NCI-H226 (cell line): ENCODE results near the gene MUSK.
"Not testable (repeated sequence)": the region's sequence is repeated elsewhere in the genome, so short reads cannot be mapped to it uniquely, and the experiment has no call there.

ENCODE experiments used
- DNase-seq: peaks from one replicate; pipeline ENCODE4 v3.0.0-alpha.2; 2015

MUSK gene

GRCh38 chr9:110812886-110813285 lies 144.3 kb downstream of the MUSK start:
- no peak for DNase-seq

- DNase-seq = peak; percentile 99
These were observed 145.6 kb downstream of the MUSK start for GRCh38 chr9:110814159-110814558.

- no peak for DNase-seq
These were observed 146.8 kb downstream of the MUSK start for GRCh38 chr9:110815361-110815760.

GRCh38 chr9:110820381-110820780 lies 151.8 kb downstream of the MUSK start:
- no peak for DNase-seq

- no peak for DNase-seq
These were observed 152.5 kb downstream of the MUSK start for GRCh38 chr9:110821064-110821463.

- not testable (repeated sequence) for DNase-seq
These were observed 156.5 kb downstream of the MUSK start for GRCh38 chr9:110825129-110825528.

- DNase-seq = no peak
These were observed 157.4 kb downstream of the MUSK start for GRCh38 chr9:110825950-110826349.

GRCh38 chr9:110826400-110826799 lies 157.8 kb downstream of the MUSK start:
- DNase-seq = not testable (repeated sequence)

- DNase-seq = peak; percentile 41
These were observed 159.7 kb downstream of the MUSK start for GRCh38 chr9:110828264-110828663.

GRCh38 chr9:110830495-110830894 lies 161.9 kb downstream of the MUSK start:
- DNase-seq = no peak

- no peak for DNase-seq
These were observed 164.3 kb downstream of the MUSK start for GRCh38 chr9:110832926-110833325.

- peak; percentile 89 for DNase-seq
These were observed 166.8 kb downstream of the MUSK start for GRCh38 chr9:110835404-110835803.

- no peak for DNase-seq
These were observed 167.3 kb downstream of the MUSK start for GRCh38 chr9:110835859-110836271.

- DNase-seq = no peak
These were observed 168.9 kb downstream of the MUSK start for GRCh38 chr9:110837401-110838005.

- peak; percentile 29 for DNase-seq
These were observed 173.6 kb downstream of the MUSK start for GRCh38 chr9:110842169-110842568.

- DNase-seq = peak; percentile 56
These were observed 174.4 kb downstream of the MUSK start for GRCh38 chr9:110842986-110843385.

GRCh38 chr9:110844121-110844520 lies 175.5 kb downstream of the MUSK start:
- no peak for DNase-seq

GRCh38 chr9:110846215-110846614 lies 177.6 kb downstream of the MUSK start:
- no peak for DNase-seq

- DNase-seq = peak; percentile 47
These were observed 179.1 kb downstream of the MUSK start for GRCh38 chr9:110847671-110848070.

- no peak for DNase-seq
These were observed 182.0 kb downstream of the MUSK start for GRCh38 chr9:110850401-110851135.
